Measurements from ENCODE around the gene NKTR.
A peak's percentile ranks its signal among the peaks of the same experiment; 100 is the strongest.

The NKTR gene

DNA sequence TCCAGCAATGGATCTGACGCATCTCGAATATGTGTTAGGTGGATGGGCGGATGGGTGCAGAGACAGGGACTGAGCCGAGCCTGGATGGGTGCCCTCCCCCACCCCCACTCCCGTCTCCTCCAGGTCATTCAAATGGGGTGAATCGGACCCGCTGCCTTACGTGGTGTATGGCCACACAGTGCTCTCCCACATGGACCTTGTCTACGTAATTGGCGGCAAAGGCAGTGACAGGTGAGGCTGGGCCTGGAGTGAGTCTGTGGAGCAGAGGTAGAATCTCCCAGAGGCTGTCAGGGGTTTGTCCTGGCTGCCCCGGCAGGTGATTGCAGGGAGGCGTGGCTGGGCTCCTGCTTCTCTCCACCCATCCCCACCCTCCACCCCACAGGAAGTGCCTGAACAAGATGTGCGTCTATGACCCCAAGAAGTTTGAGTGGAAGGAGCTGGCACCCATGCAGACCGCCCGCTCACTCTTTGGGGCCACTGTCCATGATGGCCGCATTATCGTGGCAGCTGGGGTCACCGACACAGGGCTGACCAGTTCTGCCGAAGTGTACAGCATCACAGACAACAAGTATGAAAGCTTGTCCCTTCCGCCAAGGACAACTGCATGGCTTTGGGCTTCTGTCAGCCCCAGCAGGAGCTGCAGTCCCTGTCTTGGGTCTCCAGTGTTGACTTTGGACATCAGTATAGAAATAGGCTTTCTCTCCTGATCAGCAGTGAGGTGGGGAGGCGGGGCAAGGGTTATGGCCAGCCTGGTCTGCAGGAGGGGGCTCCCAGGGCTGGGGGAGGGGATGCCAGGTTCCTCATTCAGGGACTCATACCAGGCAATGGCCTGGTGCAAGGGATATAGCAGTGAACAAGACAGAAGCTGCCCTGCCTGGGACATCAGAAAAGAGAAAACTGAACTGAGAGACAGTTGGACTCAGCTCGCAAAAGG is 88.3 kb downstream of the NKTR start:
- Histone ChIP-seq H2BK120ac (ENCODE audit: low read depth, low read length) (peak overlapping the region; percentile 84), H2AK5ac (ENCODE audit: low read depth, low read length) (no peak overlapping the region), H2BK15ac (ENCODE audit: low read length) (peak overlapping the region; percentile 86), H3K79me1 (ENCODE audit: low read depth, low read length) (no peaks in the 10 kb centered on the region), H3K9ac (ENCODE audit: low read depth, low read length, poor library complexity) (no peak overlapping the region), H3K36me3 (replicated peaks in 1 of 2; ENCODE audit: control insufficient read depth in 2 of 2, insufficient read depth in 2 of 2, low read length in 2 of 2) (no peaks in the 10 kb centered on the region), H3K27me3 (ENCODE audit: control insufficient read depth in 3 of 3, insufficient read depth in 3 of 3, low read depth in 1 of 3, low read length in 3 of 3) (peaks cover 0 to 21% (median 0%) of the 10 kb centered on the region in 3 experiments), H2AFZ (ENCODE audit: low read length) (no peak overlapping the region), H3K9me3 (replicated peaks in 1 of 2; ENCODE audit: control insufficient read depth in 2 of 2, insufficient read depth in 1 of 2, low read depth in 1 of 2, low read length in 2 of 2) (no peaks in the 10 kb centered on the region), H4K91ac (ENCODE audit: low read depth, low read length, poor library complexity) (no peak overlapping the region), H3K4me2 (ENCODE audit: insufficient read depth, low read length, poor library complexity, severe bottlenecking) (no peak overlapping the region), H3K4me3 (ENCODE audit: low read length in 2 of 2) (no peak overlapping the region), H3K4me1 (ENCODE audit: control insufficient read depth in 2 of 2, insufficient read depth in 1 of 2, low read depth in 1 of 2, low read length in 2 of 2) (peaks cover 0 to 8% of the 10 kb centered on the region in 2 donors), H3K4ac (ENCODE audit: low read length) (no peak overlapping the region), H3K23ac (ENCODE audit: low read depth, low read length, poor library complexity) (peak overlapping the region; percentile 86), H3K18ac (ENCODE audit: low read length) (peak overlapping the region; percentile 6), H2BK5ac (ENCODE audit: low read length) (peak overlapping the region; percentile 31), H3K27ac (replicated peaks; ENCODE audit: low read length) (no peak overlapping the region), H2BK12ac (ENCODE audit: low read length) (no peak overlapping the region), H3K14ac (ENCODE audit: low read length) (no peak overlapping the region), H4K8ac (ENCODE audit: low read depth, low read length) (no peak overlapping the region)
- no CpG with 5 or more reads among the region's 22 CpGs for WGBS, 2 donors (ENCODE audit: extremely low coverage in 2 of 2, insufficient read length in 2 of 2, insufficient replicate concordance in 1 of 2)
- no peak for DNase-seq (ENCODE audit: low spot score)

DNA sequence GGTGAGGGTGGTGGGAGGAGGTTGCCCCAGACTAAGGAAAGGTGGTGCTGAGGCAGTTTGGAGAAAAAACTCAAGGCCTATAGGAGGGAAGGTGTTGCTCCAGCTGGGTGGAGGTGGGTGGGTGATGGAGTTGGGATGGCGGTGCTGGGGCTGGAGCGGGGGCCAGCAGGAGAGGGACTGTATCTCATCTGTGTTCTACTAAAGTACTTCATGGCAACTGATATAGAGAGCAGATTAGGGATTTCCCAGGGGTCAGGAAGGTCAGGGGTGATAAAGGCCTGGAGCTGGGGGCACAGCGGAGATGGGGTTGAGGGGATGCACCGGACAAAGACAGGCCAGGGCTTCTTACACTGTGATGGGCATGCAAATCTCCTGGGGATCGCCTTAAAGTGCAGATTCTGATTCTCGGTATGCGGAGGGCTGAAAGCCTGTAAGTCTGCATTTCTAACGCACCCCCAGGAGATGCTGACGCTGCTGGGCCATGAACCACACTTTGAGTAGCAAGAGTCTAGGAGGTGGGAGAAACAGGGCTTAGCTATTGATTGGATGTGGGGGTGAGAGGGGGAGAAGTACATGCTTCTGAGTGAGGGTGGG is 89.0 kb downstream of the NKTR start:
- Histone ChIP-seq H3K36me3 (replicated peaks in 1 of 2; ENCODE audit: control insufficient read depth in 2 of 2, insufficient read depth in 2 of 2, low read length in 2 of 2) (no peaks in the 10 kb centered on the region), H3K18ac (ENCODE audit: low read length) (no peak overlapping the region), H2AK5ac (ENCODE audit: low read depth, low read length) (no peak overlapping the region), H3K4ac (ENCODE audit: low read length) (no peak overlapping the region), H4K8ac (ENCODE audit: low read depth, low read length) (no peak overlapping the region), H2BK5ac (ENCODE audit: low read length) (no peak overlapping the region), H3K4me3 (ENCODE audit: low read length in 2 of 2) (no peak overlapping the region), H2BK15ac (ENCODE audit: low read length) (no peak overlapping the region), H3K14ac (ENCODE audit: low read length) (no peak overlapping the region), H3K27me3 (ENCODE audit: control insufficient read depth in 3 of 3, insufficient read depth in 3 of 3, low read depth in 1 of 3, low read length in 3 of 3) (peaks cover 0 to 21% (median 0%) of the 10 kb centered on the region in 3 experiments), H3K23ac (ENCODE audit: low read depth, low read length, poor library complexity) (no peak overlapping the region), H3K9me3 (replicated peaks in 1 of 2; ENCODE audit: control insufficient read depth in 2 of 2, insufficient read depth in 1 of 2, low read depth in 1 of 2, low read length in 2 of 2) (no peaks in the 10 kb centered on the region), H3K4me2 (ENCODE audit: insufficient read depth, low read length, poor library complexity, severe bottlenecking) (no peak overlapping the region), H2BK120ac (ENCODE audit: low read depth, low read length) (no peak overlapping the region), H3K9ac (ENCODE audit: low read depth, low read length, poor library complexity) (no peak overlapping the region), H3K4me1 (ENCODE audit: control insufficient read depth in 2 of 2, insufficient read depth in 1 of 2, low read depth in 1 of 2, low read length in 2 of 2) (peaks cover 0 to 8% of the 10 kb centered on the region in 2 donors), H3K27ac (replicated peaks; ENCODE audit: low read length) (no peak overlapping the region), H2AFZ (ENCODE audit: low read length) (no peak overlapping the region), H3K79me1 (ENCODE audit: low read depth, low read length) (no peaks in the 10 kb centered on the region), H4K91ac (ENCODE audit: low read depth, low read length, poor library complexity) (no peak overlapping the region), H2BK12ac (ENCODE audit: low read length) (no peak overlapping the region)
- WGBS, 2 donors (ENCODE audit: extremely low coverage in 2 of 2, insufficient read length in 2 of 2, insufficient replicate concordance in 1 of 2): no CpG with 5 or more reads among the region's 9 CpGs
- no peak for DNase-seq (ENCODE audit: low spot score)

DNA sequence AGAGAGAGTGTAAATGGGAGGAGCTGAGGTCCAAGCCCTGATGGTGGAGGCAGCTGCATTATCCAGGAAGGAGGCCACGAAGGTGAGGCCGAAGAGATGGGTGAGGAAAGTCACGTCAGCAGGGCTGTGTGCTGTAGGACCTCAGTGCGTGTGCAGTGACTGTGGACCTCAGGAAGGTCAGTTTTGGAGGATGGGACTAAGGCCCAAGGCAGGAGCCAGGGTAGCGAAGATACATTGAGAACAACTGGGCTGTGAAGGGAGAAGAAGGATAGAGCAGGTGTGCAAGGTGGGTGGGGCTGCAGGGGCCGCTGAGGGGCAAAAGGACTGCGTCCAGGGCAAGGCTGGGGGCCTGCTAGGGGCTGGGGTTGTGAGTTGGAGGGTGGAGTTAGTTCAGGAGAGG is 89.7 kb downstream of the NKTR start:
- Histone ChIP-seq H3K23ac (ENCODE audit: low read depth, low read length, poor library complexity) (no peak overlapping the region), H3K14ac (ENCODE audit: low read length) (no peak overlapping the region), H2BK12ac (ENCODE audit: low read length) (no peak overlapping the region), H2AFZ (ENCODE audit: low read length) (no peak overlapping the region), H3K79me1 (ENCODE audit: low read depth, low read length) (no peaks in the 10 kb centered on the region), H3K4ac (ENCODE audit: low read length) (no peak overlapping the region), H3K9ac (ENCODE audit: low read depth, low read length, poor library complexity) (no peak overlapping the region), H2BK15ac (ENCODE audit: low read length) (no peak overlapping the region), H3K4me3 (ENCODE audit: low read length in 2 of 2) (peak overlapping the region in 1 of 2 donors; percentile 33), H2BK5ac (ENCODE audit: low read length) (no peak overlapping the region), H3K18ac (ENCODE audit: low read length) (no peak overlapping the region), H4K91ac (ENCODE audit: low read depth, low read length, poor library complexity) (no peak overlapping the region), H3K36me3 (replicated peaks in 1 of 2; ENCODE audit: control insufficient read depth in 2 of 2, insufficient read depth in 2 of 2, low read length in 2 of 2) (no peaks in the 10 kb centered on the region), H3K9me3 (replicated peaks in 1 of 2; ENCODE audit: control insufficient read depth in 2 of 2, insufficient read depth in 1 of 2, low read depth in 1 of 2, low read length in 2 of 2) (no peaks in the 10 kb centered on the region), H3K27ac (replicated peaks; ENCODE audit: low read length) (no peak overlapping the region), H4K8ac (ENCODE audit: low read depth, low read length) (no peak overlapping the region), H2AK5ac (ENCODE audit: low read depth, low read length) (peak overlapping the region; percentile 19), H3K4me1 (ENCODE audit: control insufficient read depth in 2 of 2, insufficient read depth in 1 of 2, low read depth in 1 of 2, low read length in 2 of 2) (peaks cover 0 to 8% of the 10 kb centered on the region in 2 donors), H3K27me3 (ENCODE audit: control insufficient read depth in 3 of 3, insufficient read depth in 3 of 3, low read depth in 1 of 3, low read length in 3 of 3) (peaks cover 0 to 21% (median 0%) of the 10 kb centered on the region in 3 experiments), H3K4me2 (ENCODE audit: insufficient read depth, low read length, poor library complexity, severe bottlenecking) (no peak overlapping the region), H2BK120ac (ENCODE audit: low read depth, low read length) (no peak overlapping the region)
- WGBS, 2 donors (ENCODE audit: extremely low coverage in 2 of 2, insufficient read length in 2 of 2, insufficient replicate concordance in 1 of 2): no CpG with 5 or more reads among the region's 7 CpGs
- DNase-seq (ENCODE audit: low spot score): no peak

Data from neuronal stem cell (in vitro differentiated cells).